Common myeloid progenitor, CD34-positive (primary cell): ENCODE data around the gene MYO18B.

Experiments
- CTCF ChIA-PET: fragments of 350-600 bp; sonication (Branson Sonifier 250); formaldehyde crosslinking; loops from one replicate; lab custom pipeline; 2021; ENCODE audit warnings: antibody characterized with exemption; lab: Charles Lee
- POLR2A ChIA-PET: fragments of 350-600 bp; sonication (Branson Sonifier 250); formaldehyde crosslinking; loops from one replicate; lab custom pipeline; 2021; ENCODE audit warnings: antibody characterized with exemption; lab: Charles Lee
- DNase-seq, 3 donors: peaks; one replicate each; pipeline versions ENCODE4 v3.0.0 to v3.0.0-alpha.2; 2013
- H3K27ac ChIP-seq, 2 experiments: 1 replicate in 1 of 2; 2 replicates in 1 of 2; pipeline ENCODE4 v1.7.0; 2013; ENCODE audit warnings: inconsistent platforms in 2 of 2, low read length in 2 of 2, mild to moderate bottlenecking in 2 of 2, low read depth in 1 of 2, moderate library complexity in 1 of 2; ENCODE audit not compliant: severe bottlenecking in 2 of 2, insufficient read depth in 1 of 2, poor library complexity in 1 of 2
- H3K27me3 ChIP-seq, 5 experiments: replicated peaks in 2 of 5; 1 replicate in 3 of 5; 2 replicates in 2 of 5; pipeline versions ENCODE4 v1.6.1 to v1.7.0; 2013; ENCODE audit warnings: low read length in 4 of 5, mild to moderate bottlenecking in 2 of 5, moderate library complexity in 2 of 5, inconsistent platforms in 1 of 5; ENCODE audit not compliant: insufficient read depth in 5 of 5, control insufficient read depth in 4 of 5
- H3K36me3 ChIP-seq, 4 experiments: 1 replicate in 2 of 4; 2 replicates in 2 of 4; pipeline versions ENCODE4 v1.6.1 to v1.7.0; 2013; ENCODE audit warnings: low read length in 3 of 4, control low read depth in 1 of 4, mild to moderate bottlenecking in 1 of 4; ENCODE audit not compliant: control insufficient read depth in 4 of 4, insufficient read depth in 4 of 4
- H3K4me1 ChIP-seq, 4 experiments: 1 replicate in 3 of 4; 2 replicates in 1 of 4; pipeline versions ENCODE4 v1.6.1 to v1.7.1; 2013; ENCODE audit warnings: low read length in 3 of 4, mild to moderate bottlenecking in 3 of 4, control low read depth in 1 of 4, inconsistent platforms in 1 of 4, moderate library complexity in 1 of 4; ENCODE audit not compliant: control insufficient read depth in 4 of 4, insufficient read depth in 4 of 4; ENCODE audit errors: control extremely low read depth in 1 of 4
- H3K4me3 ChIP-seq, 7 experiments: 1 replicate in 4 of 7; 2 replicates in 3 of 7; pipeline versions ENCODE4 v1.5.1 to v1.7.0; 2013; ENCODE audit warnings: mild to moderate bottlenecking in 7 of 7, low read length in 6 of 7, moderate library complexity in 6 of 7, inconsistent platforms in 2 of 7, low read depth in 2 of 7, control low read depth in 1 of 7; ENCODE audit not compliant: insufficient read depth in 4 of 7, control insufficient read depth in 1 of 7; ENCODE audit errors: extremely low read depth in 1 of 7
- H3K9me3 ChIP-seq, 5 experiments: 1 replicate in 4 of 5; 2 replicates in 1 of 5; pipeline versions ENCODE4 v1.6.1 to v1.7.1; 2013; ENCODE audit warnings: low read length in 4 of 5, mild to moderate bottlenecking in 2 of 5, inconsistent platforms in 1 of 5, low read depth in 1 of 5, moderate library complexity in 1 of 5; ENCODE audit not compliant: control insufficient read depth in 4 of 5, insufficient read depth in 2 of 5; ENCODE audit errors: control extremely low read depth in 1 of 5
- WGBS: methylation state at CpG from one replicate; pipeline ENCODE4 v1.1.5; 2013; ENCODE audit not compliant: insufficient coverage; 5-methylcytosine and 5-hydroxymethylcytosine counted together

Gene MYO18B

GRCh38 chr22:25712661-25713400 lies 29.2 kb upstream of the MYO18B start:
- Histone ChIP-seq H3K27me3 (no peaks in the 10 kb centered on the region), H3K27ac (no peak overlapping the region), H3K36me3 (peaks cover 7 to 45% (median 31%) of the 10 kb centered on the region in 4 experiments), H3K4me1 (no peaks in the 10 kb centered on the region), H3K4me3 (no peak overlapping the region), H3K9me3 (no peaks in the 10 kb centered on the region)
- CTCF ChIA-PET: interaction anchor here (0.7 to 1.0 kb wide), 2 partner anchors 11 to 156 kb away, joined by 3 read pairs; no protein-coding TSS in a partner anchor
- 100% methylated on average over 3 of the region's 7 CpGs for WGBS
- POLR2A ChIA-PET: no interaction called here
- DNase-seq: no peak

GRCh38 chr22:25714070-25714469 lies 27.9 kb upstream of the MYO18B start:
- WGBS: 96% methylated on average over 3 of the region's 7 CpGs
- no peak for DNase-seq
- Histone ChIP-seq H3K36me3 (peaks cover 6 to 41% (median 33%) of the 10 kb centered on the region in 4 experiments), H3K4me1 (no peaks in the 10 kb centered on the region), H3K9me3 (no peaks in the 10 kb centered on the region), H3K4me3 (no peak overlapping the region), H3K27ac (no peak overlapping the region), H3K27me3 (no peaks in the 10 kb centered on the region)
- ChIA-PET CTCF (no interaction called here), POLR2A (no interaction called here)

- Histone ChIP-seq H3K4me1 (no peaks in the 10 kb centered on the region), H3K9me3 (no peaks in the 10 kb centered on the region), H3K4me3 (no peak overlapping the region), H3K27me3 (no peaks in the 10 kb centered on the region), H3K36me3 (peaks cover 6 to 41% (median 31%) of the 10 kb centered on the region in 4 experiments), H3K27ac (no peak overlapping the region)
- WGBS: 61% methylated on average over 3 of the region's 6 CpGs
- DNase-seq: no peak
- POLR2A ChIA-PET: no interaction called here
- CTCF ChIA-PET: interaction anchor here (0.9 kb wide), 1 partner anchor 13 kb away, joined by 3 read pairs; no protein-coding TSS in a partner anchor
Measured at GRCh38 chr22:25714739-25715138, 27.2 kb upstream of the MYO18B start.

- H3K4me3 ChIP-seq: no peak overlapping the region
- no peaks in the 10 kb centered on the region for H3K9me3 ChIP-seq
- ChIA-PET CTCF (interaction anchor here (1.4 kb wide), 1 partner anchor 9 kb away, joined by 3 read pairs; no protein-coding TSS in a partner anchor), POLR2A (no interaction called here)
- WGBS: over 99% methylated on average over 9 of the region's 10 CpGs
- H3K27me3 ChIP-seq: no peaks in the 10 kb centered on the region
- no peak overlapping the region for H3K27ac ChIP-seq
- DNase-seq: no peak
- no peaks in the 10 kb centered on the region for H3K4me1 ChIP-seq
- peaks cover 6 to 34% (median 20%) of the 10 kb centered on the region in 4 experiments for H3K36me3 ChIP-seq
Measured at GRCh38 chr22:25716637-25717036, 25.4 kb upstream of the MYO18B start.

GRCh38 chr22:25718135-25718840 lies 23.7 kb upstream of the MYO18B start:
- Histone ChIP-seq H3K4me1 (no peaks in the 10 kb centered on the region), H3K27ac (no peak overlapping the region), H3K36me3 (peaks cover 6 to 31% (median 20%) of the 10 kb centered on the region in 4 experiments), H3K9me3 (no peaks in the 10 kb centered on the region), H3K27me3 (no peaks in the 10 kb centered on the region), H3K4me3 (no peak overlapping the region)
- ChIA-PET CTCF (no interaction called here), POLR2A (no interaction called here)
- DNase-seq: no peak
- 100% methylated on average over 4 of the region's 10 CpGs for WGBS

GRCh38 chr22:25722223-25722622 lies 19.8 kb upstream of the MYO18B start:
- CTCF ChIA-PET: no interaction called here
- Histone ChIP-seq H3K27me3 (no peaks in the 10 kb centered on the region), H3K4me3 (no peak overlapping the region), H3K9me3 (no peaks in the 10 kb centered on the region), H3K4me1 (no peaks in the 10 kb centered on the region), H3K36me3 (peaks cover 0 to 21% (median 9%) of the 10 kb centered on the region in 4 experiments), H3K27ac (no peak overlapping the region)
- POLR2A ChIA-PET: no interaction called here
- 97% methylated on average over 16 of the region's 16 CpGs for WGBS
- DNase-seq: no peak

- WGBS: 94% methylated on average over 1 of the region's 3 CpGs
- ChIA-PET CTCF (no interaction called here), POLR2A (no interaction called here)
- H3K9me3 ChIP-seq: no peaks in the 10 kb centered on the region
- peaks cover 0 to 21% (median 9%) of the 10 kb centered on the region in 4 experiments for H3K36me3 ChIP-seq
- H3K4me3 ChIP-seq: no peak overlapping the region
- no peak overlapping the region for H3K27ac ChIP-seq
- no peaks in the 10 kb centered on the region for H3K27me3 ChIP-seq
- no peaks in the 10 kb centered on the region for H3K4me1 ChIP-seq
- DNase-seq: no peak
Measured at GRCh38 chr22:25722626-25723025, 19.4 kb upstream of the MYO18B start.
